NCI-H524 (cell line): ENCODE data around the gene NEK6.

ENCODE experiments used
- DNase-seq, 2 experiments: peaks; one replicate each; lab custom pipeline; 2025; lab: John Stamatoyannopoulos, UW

The NEK6 gene

GRCh38 chr9:124342776-124343485 is 85.2 kb downstream of the NEK6 start:
- peak; percentile 46 to 78 for DNase-seq

GRCh38 chr9:124343533-124344290 is 86.0 kb downstream of the NEK6 start:
- DNase-seq = peak; percentile 79 to 88

GRCh38 chr9:124344291-124345050 is 86.7 kb downstream of the NEK6 start:
- no peak for DNase-seq

- DNase-seq = no peak
Measured at GRCh38 chr9:124345063-124345462, 87.3 kb downstream of the NEK6 start.

GRCh38 chr9:124345751-124346281 is 88.1 kb downstream of the NEK6 start:
- DNase-seq = no peak

GRCh38 chr9:124346347-124347163 is 88.8 kb downstream of the NEK6 start:
- DNase-seq = no peak

- no peak for DNase-seq
Measured at GRCh38 chr9:124347206-124347967, 89.6 kb downstream of the NEK6 start.

GRCh38 chr9:124347968-124348358 is 90.2 kb downstream of the NEK6 start:
- DNase-seq = no peak

GRCh38 chr9:124348363-124348762 is 90.6 kb downstream of the NEK6 start:
- no peak for DNase-seq

GRCh38 chr9:124348831-124349230 is 91.1 kb downstream of the NEK6 start:
- no peak for DNase-seq

GRCh38 chr9:124349267-124349666 is 91.5 kb downstream of the NEK6 start:
- DNase-seq = no peak

- no peak for DNase-seq
Measured at GRCh38 chr9:124349675-124350493, 92.1 kb downstream of the NEK6 start.

GRCh38 chr9:124350494-124351263 is 92.9 kb downstream of the NEK6 start:
- DNase-seq = peak in 1 of 2 experiments; percentile 70

- no peak for DNase-seq
Measured at GRCh38 chr9:124351672-124352468, 94.1 kb downstream of the NEK6 start.

GRCh38 chr9:124352616-124353015 is 94.9 kb downstream of the NEK6 start:
- DNase-seq = no peak

- DNase-seq = no peak
Measured at GRCh38 chr9:124353166-124353768, 95.5 kb downstream of the NEK6 start.

GRCh38 chr9:124353811-124354274 is 96.1 kb downstream of the NEK6 start:
- no peak for DNase-seq
